ENCODE data around the gene UCHL3. TPM values are rescaled to one million over a fixed set of nuclear protein-coding genes. Genes with fewer than 3 reads are reported as not detected.
"Not testable (repeated sequence)": the region's sequence is repeated elsewhere in the genome, so short reads cannot be mapped to it uniquely, and the experiment has no call there.

UCHL3 gene
- polyA plus RNA-seq, 1 donor (not counting 4 experiments of a cell fraction or from before 2014, with no cell fraction given): 134 TPM

DNA sequence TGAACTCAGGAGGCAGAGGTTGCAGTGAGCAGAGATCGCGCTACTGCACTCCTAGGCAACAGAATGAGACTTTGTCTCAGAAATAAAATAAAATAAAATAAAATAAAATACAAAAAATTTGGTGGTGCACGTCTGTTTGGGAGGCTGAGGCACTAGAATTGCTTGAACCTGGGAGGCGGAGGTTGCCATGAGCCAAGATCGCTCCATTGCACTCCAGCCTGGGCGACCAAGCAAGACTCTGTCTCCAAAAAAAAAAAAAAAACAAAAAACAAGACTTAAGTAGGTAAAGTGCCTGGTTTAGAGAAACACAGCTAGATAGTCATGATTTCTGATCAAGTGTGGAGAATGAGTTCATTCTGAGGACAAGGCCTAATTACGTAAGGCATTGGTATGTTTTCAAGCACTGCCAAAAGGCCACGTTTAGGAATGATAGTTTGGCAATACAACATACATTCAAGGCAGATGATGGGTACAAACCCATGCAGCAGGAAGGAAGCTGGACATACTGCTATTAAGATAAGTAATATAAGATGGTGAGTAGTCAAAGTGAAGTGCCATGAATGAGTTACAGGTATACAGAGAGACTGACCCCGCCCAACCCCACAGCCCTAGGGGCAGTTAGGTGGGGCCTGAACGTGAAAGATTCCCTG lies 4.8 kb upstream of the UCHL3 start:
- FAIRE-seq: no peak
- H3K27ac ChIP-seq (ENCODE audit: control insufficient read depth, insufficient read depth, low read length): no peak overlapping the region
- no peak overlapping the region for H3K4me3 ChIP-seq (ENCODE audit: control insufficient read depth in 2 of 3, extremely low read depth in 1 of 3, insufficient read depth in 2 of 3, low read depth in 1 of 3, low read length in 3 of 3)
- no peak for DNase-seq (ENCODE audit: low read depth, low spot score)
- H3K79me2 ChIP-seq (ENCODE audit: control insufficient read depth, insufficient read depth, low read length): peaks cover 2% of the 10 kb centered on the region
- H3K4me1 ChIP-seq (ENCODE audit: control insufficient read depth, extremely low read depth, insufficient read depth, low read length): peaks cover 9% of the 10 kb centered on the region
- TF ChIP-seq, protein P1, sequence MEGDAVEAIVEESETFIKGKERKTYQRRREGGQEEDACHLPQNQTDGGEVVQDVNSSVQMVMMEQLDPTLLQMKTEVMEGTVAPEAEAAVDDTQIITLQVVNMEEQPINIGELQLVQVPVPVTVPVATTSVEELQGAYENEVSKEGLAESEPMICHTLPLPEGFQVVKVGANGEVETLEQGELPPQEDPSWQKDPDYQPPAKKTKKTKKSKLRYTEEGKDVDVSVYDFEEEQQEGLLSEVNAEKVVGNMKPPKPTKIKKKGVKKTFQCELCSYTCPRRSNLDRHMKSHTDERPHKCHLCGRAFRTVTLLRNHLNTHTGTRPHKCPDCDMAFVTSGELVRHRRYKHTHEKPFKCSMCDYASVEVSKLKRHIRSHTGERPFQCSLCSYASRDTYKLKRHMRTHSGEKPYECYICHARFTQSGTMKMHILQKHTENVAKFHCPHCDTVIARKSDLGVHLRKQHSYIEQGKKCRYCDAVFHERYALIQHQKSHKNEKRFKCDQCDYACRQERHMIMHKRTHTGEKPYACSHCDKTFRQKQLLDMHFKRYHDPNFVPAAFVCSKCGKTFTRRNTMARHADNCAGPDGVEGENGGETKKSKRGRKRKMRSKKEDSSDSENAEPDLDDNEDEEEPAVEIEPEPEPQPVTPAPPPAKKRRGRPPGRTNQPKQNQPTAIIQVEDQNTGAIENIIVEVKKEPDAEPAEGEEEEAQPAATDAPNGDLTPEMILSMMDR (optimal IDR thresholded peaks at IDR 0.05 in 1 of 3, IDR thresholded peaks at IDR 0.05 in 1 of 3, conservative IDR thresholded peaks at IDR 0.05 in 1 of 3; ENCODE audit: extremely low read depth in 1 of 3, insufficient read depth in 2 of 3, low read length in 3 of 3): no peak
- TF ChIP-seq EZH2 (IDR thresholded peaks at IDR 0.05; ENCODE audit: low read length): no peak
- no peaks in the 10 kb centered on the region for H3K9me3 ChIP-seq (ENCODE audit: control insufficient read depth, low read depth, low read length)
- H3K9ac ChIP-seq (ENCODE audit: control insufficient read depth, extremely low read depth, insufficient read depth, low read length): no peak overlapping the region
- no peak overlapping the region for H3K4me2 ChIP-seq (ENCODE audit: control insufficient read depth, extremely low read depth, insufficient read depth, low read depth, low read length)
- no peaks in the 10 kb centered on the region for H3K36me3 ChIP-seq (ENCODE audit: control insufficient read depth in 2 of 2, extremely low read depth in 1 of 2, insufficient read depth in 2 of 2, low read length in 2 of 2)
- no peak overlapping the region for H2AFZ ChIP-seq (ENCODE audit: control insufficient read depth, low read length)
- no peaks in the 10 kb centered on the region for H3K27me3 ChIP-seq (ENCODE audit: control insufficient read depth, extremely low read depth, insufficient read depth, low read length)
- no peaks in the 10 kb centered on the region for H3K9me1 ChIP-seq (ENCODE audit: control insufficient read depth, extremely low read depth, insufficient read depth, low read length)
- dilution Hi-C loops (cut with MboI; ENCODE audit: extremely low pct_ligation_motif_present, low sequenced_read_pairs): no loop called here
- H4K20me1 ChIP-seq (ENCODE audit: control insufficient read depth, extremely low read depth, insufficient read depth, low read length): no peaks in the 10 kb centered on the region

DNA sequence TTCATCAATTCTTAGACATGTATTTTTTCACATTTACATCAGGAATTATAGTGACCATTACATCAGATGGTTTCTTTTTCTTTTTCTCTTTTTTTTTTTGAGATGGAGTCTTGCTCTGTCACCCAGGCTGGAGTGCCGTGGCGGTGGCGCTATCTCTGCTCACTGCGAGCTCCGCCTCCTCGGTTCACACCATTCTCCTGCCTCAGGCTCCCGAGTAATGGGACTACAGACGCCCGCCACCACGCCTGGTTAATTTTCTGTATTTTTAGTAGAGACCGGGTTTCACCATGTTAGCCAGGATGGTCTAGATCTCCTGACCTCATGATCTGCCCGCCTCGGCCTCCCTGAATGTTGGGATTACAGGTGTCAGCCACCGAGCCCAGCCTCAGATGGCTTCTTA lies 4.2 kb upstream of the UCHL3 start:
- H4K20me1 ChIP-seq (ENCODE audit: control insufficient read depth, extremely low read depth, insufficient read depth, low read length); H3K27ac ChIP-seq (ENCODE audit: control insufficient read depth, insufficient read depth, low read length); H3K4me2 ChIP-seq (ENCODE audit: control insufficient read depth, extremely low read depth, insufficient read depth, low read depth, low read length); H3K9me3 ChIP-seq (ENCODE audit: control insufficient read depth, low read depth, low read length); FAIRE-seq; H3K9me1 ChIP-seq (ENCODE audit: control insufficient read depth, extremely low read depth, insufficient read depth, low read length); H3K36me3 ChIP-seq (ENCODE audit: control insufficient read depth in 2 of 2, extremely low read depth in 1 of 2, insufficient read depth in 2 of 2, low read length in 2 of 2); H2AFZ ChIP-seq (ENCODE audit: control insufficient read depth, low read length); DNase-seq (ENCODE audit: low read depth, low spot score); dilution Hi-C loops (cut with MboI; ENCODE audit: extremely low pct_ligation_motif_present, low sequenced_read_pairs); H3K4me1 ChIP-seq (ENCODE audit: control insufficient read depth, extremely low read depth, insufficient read depth, low read length); H3K79me2 ChIP-seq (ENCODE audit: control insufficient read depth, insufficient read depth, low read length); H3K4me3 ChIP-seq (ENCODE audit: control insufficient read depth in 2 of 3, extremely low read depth in 1 of 3, insufficient read depth in 2 of 3, low read depth in 1 of 3, low read length in 3 of 3); H3K9ac ChIP-seq (ENCODE audit: control insufficient read depth, extremely low read depth, insufficient read depth, low read length); H3K27me3 ChIP-seq (ENCODE audit: control insufficient read depth, extremely low read depth, insufficient read depth, low read length): not testable (repeated sequence)

DNA sequence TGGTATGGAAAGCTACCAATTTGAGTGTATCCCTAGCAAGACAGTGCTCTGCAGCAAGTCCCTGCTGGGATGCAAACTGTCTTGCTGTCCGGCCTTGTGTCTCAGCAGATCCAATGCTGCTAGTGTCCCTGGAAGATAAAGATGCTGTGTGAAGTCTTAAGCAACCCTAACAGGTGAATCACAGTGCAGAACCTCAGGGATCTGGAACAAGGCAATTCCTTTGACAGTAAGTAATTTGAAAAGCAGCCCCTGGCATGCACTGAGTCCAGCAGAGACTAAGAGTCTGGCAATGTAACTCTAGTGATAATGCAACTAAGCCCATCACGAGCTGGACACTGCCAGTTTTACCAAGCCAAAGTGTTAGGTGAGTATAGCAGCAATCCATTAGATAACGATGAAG lies 1.7 kb upstream of the UCHL3 start:
- no peaks in the 10 kb centered on the region for H3K27me3 ChIP-seq (ENCODE audit: control insufficient read depth, extremely low read depth, insufficient read depth, low read length)
- H3K4me1 ChIP-seq (ENCODE audit: control insufficient read depth, extremely low read depth, insufficient read depth, low read length): peaks cover 22% of the 10 kb centered on the region
- no peaks in the 10 kb centered on the region for H3K9me3 ChIP-seq (ENCODE audit: control insufficient read depth, low read depth, low read length)
- H3K27ac ChIP-seq (ENCODE audit: control insufficient read depth, insufficient read depth, low read length): no peak overlapping the region
- no peak overlapping the region for H2AFZ ChIP-seq (ENCODE audit: control insufficient read depth, low read length)
- dilution Hi-C loops (cut with MboI; ENCODE audit: extremely low pct_ligation_motif_present, low sequenced_read_pairs): no loop called here
- no peak for TF ChIP-seq EZH2 (IDR thresholded peaks at IDR 0.05; ENCODE audit: low read length)
- TF ChIP-seq, protein P1 (optimal IDR thresholded peaks at IDR 0.05 in 1 of 3, IDR thresholded peaks at IDR 0.05 in 1 of 3, conservative IDR thresholded peaks at IDR 0.05 in 1 of 3; ENCODE audit: extremely low read depth in 1 of 3, insufficient read depth in 2 of 3, low read length in 3 of 3): no peak
- no peak for DNase-seq (ENCODE audit: low read depth, low spot score)
- no peak overlapping the region for H3K4me2 ChIP-seq (ENCODE audit: control insufficient read depth, extremely low read depth, insufficient read depth, low read depth, low read length)
- no peaks in the 10 kb centered on the region for H3K36me3 ChIP-seq (ENCODE audit: control insufficient read depth in 2 of 2, extremely low read depth in 1 of 2, insufficient read depth in 2 of 2, low read length in 2 of 2)
- no peaks in the 10 kb centered on the region for H3K9me1 ChIP-seq (ENCODE audit: control insufficient read depth, extremely low read depth, insufficient read depth, low read length)
- H3K79me2 ChIP-seq (ENCODE audit: control insufficient read depth, insufficient read depth, low read length): peaks cover 31% of the 10 kb centered on the region
- H3K4me3 ChIP-seq (ENCODE audit: control insufficient read depth in 2 of 3, extremely low read depth in 1 of 3, insufficient read depth in 2 of 3, low read depth in 1 of 3, low read length in 3 of 3): no peak overlapping the region
- no peaks in the 10 kb centered on the region for H4K20me1 ChIP-seq (ENCODE audit: control insufficient read depth, extremely low read depth, insufficient read depth, low read length)
- no peak overlapping the region for H3K9ac ChIP-seq (ENCODE audit: control insufficient read depth, extremely low read depth, insufficient read depth, low read length)
- no peak for FAIRE-seq

Measured in keratinocyte (primary cell).